ENCODE measurements around the gene JMJD1C. TPM values are rescaled to one million over a fixed set of nuclear protein-coding genes. Genes with fewer than 3 reads are reported as not detected.

JMJD1C gene
- total and polyA plus RNA-seq, 2 donors (not counting 3 experiments of a cell fraction or from before 2014, with no cell fraction given), result 32.1 to 97.1 TPM

DNA sequence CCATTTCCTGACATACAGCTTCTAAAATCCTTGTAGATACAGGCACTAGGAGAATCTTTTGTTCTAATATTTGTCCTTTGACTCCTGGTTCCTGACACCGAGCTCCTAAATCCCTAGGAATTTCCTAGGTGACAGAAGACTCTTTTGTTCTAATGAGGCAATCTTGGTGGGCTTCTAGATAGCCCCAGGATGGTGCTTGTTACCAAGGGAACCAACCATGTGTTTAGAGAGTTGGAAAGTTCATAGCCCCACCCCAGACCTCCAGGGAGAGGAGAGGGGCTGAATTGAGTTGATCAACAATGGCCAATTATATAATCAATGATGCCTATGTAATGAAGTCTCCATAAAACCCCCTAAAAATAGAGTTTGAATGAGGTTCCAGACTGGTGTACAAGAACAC, 145.1 kb downstream of the JMJD1C start:
- Histone ChIP-seq H3K27ac (ENCODE audit: insufficient read depth, low read depth, low read length) (no peak overlapping the region), H3K4me3 (replicated peaks in 1 of 3; ENCODE audit: insufficient read depth in 1 of 3, low read depth in 1 of 3, low read length in 3 of 3) (no peak overlapping the region), H4K20me1 (replicated peaks; ENCODE audit: control insufficient read depth, extremely low read depth, insufficient read depth, low read length) (peaks cover 2% of the 10 kb centered on the region), H3K4me2 (ENCODE audit: insufficient read depth, low read length) (no peak overlapping the region), H3K4me1 (ENCODE audit: control insufficient read depth, extremely low read depth, insufficient read depth, low read length) (no peaks in the 10 kb centered on the region), H3K27me3 (ENCODE audit: control insufficient read depth in 2 of 2, insufficient read depth in 2 of 2, low read length in 2 of 2) (no peaks in the 10 kb centered on the region), H3K9me3 (replicated peaks; ENCODE audit: control insufficient read depth, insufficient read depth, low read length) (no peaks in the 10 kb centered on the region), H3K36me3 (ENCODE audit: control insufficient read depth in 2 of 2, extremely low read depth in 1 of 2, insufficient read depth in 2 of 2, low read length in 2 of 2) (no peaks in the 10 kb centered on the region), H3K9me1 (replicated peaks; ENCODE audit: control insufficient read depth, extremely low read depth, insufficient read depth, low read length) (no peaks in the 10 kb centered on the region), H2AFZ (ENCODE audit: low read depth, low read length) (no peak overlapping the region), H3K9ac (replicated peaks; ENCODE audit: extremely low read depth, insufficient read depth, low read length) (no peak overlapping the region), H3K79me2 (ENCODE audit: control insufficient read depth, insufficient read depth, low read length) (peaks cover 11% of the 10 kb centered on the region)
- ChIA-PET CTCF (interaction anchor here (0.8 to 1.3 kb wide), 5 partner anchors 10 to 399 kb away, joined by 3 to 4 read pairs (median 3); no protein-coding TSS in a partner anchor), POLR2A (no interaction called here)
- DNase-seq (ENCODE audit: low read depth, low spot score), result no peak
- no TSS peak for BruUV-seq (replicated peaks)
- TF ChIP-seq, protein P1, sequence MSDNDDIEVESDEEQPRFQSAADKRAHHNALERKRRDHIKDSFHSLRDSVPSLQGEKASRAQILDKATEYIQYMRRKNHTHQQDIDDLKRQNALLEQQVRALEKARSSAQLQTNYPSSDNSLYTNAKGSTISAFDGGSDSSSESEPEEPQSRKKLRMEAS (IDR thresholded peaks at IDR 0.05; ENCODE audit: insufficient read depth, insufficient read length), result no peak
- no peak for TF ChIP-seq JUN (IDR thresholded peaks at IDR 0.05; ENCODE audit: borderline replicate concordance, insufficient read depth, insufficient read length, low read depth)
- TF ChIP-seq POLR2AphosphoS5 (IDR thresholded peaks at IDR 0.05; ENCODE audit: insufficient read depth, low read depth, low read length), result no peak
- no peak for TF ChIP-seq GATA2 (IDR thresholded peaks at IDR 0.05; ENCODE audit: insufficient read depth, insufficient read length, low read depth, low read length)
- TF ChIP-seq, protein P2, sequence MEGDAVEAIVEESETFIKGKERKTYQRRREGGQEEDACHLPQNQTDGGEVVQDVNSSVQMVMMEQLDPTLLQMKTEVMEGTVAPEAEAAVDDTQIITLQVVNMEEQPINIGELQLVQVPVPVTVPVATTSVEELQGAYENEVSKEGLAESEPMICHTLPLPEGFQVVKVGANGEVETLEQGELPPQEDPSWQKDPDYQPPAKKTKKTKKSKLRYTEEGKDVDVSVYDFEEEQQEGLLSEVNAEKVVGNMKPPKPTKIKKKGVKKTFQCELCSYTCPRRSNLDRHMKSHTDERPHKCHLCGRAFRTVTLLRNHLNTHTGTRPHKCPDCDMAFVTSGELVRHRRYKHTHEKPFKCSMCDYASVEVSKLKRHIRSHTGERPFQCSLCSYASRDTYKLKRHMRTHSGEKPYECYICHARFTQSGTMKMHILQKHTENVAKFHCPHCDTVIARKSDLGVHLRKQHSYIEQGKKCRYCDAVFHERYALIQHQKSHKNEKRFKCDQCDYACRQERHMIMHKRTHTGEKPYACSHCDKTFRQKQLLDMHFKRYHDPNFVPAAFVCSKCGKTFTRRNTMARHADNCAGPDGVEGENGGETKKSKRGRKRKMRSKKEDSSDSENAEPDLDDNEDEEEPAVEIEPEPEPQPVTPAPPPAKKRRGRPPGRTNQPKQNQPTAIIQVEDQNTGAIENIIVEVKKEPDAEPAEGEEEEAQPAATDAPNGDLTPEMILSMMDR (IDR thresholded peaks at IDR 0.05; ENCODE audit: extremely low read depth in 1 of 2, insufficient read depth in 1 of 2, low read depth in 1 of 2, low read length in 2 of 2), result no peak
- dilution Hi-C loops (cut with MboI; ENCODE audit: extremely low pct_ligation_motif_present, low sequenced_read_pairs), result no loop called here
- intact Hi-C loops (cut with micrococcal nuclease), result no loop called here
- FAIRE-seq, result no peak

DNA sequence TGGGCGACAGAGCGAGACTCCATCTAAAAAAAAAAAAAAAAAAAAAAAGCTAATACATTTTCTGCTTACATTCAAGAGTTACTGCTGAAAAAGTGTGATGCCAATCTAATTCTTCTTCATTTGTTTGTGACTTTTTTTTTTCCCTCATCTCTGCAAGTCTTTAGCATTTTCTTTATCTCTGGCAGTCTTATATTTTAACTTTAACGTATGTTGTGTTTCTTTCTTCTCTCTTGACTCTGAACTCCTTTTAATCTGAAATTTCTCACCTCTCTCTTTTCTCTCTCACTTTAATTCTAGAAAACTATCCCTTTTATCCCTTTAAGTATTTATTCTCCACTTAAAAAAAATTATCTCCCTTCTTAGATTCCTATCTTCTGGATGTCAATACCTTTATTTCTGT, 146.5 kb downstream of the JMJD1C start:
- H3K36me3 ChIP-seq (ENCODE audit: control insufficient read depth in 2 of 2, extremely low read depth in 1 of 2, insufficient read depth in 2 of 2, low read length in 2 of 2), result no peaks in the 10 kb centered on the region
- no peaks in the 10 kb centered on the region for H3K9me3 ChIP-seq (replicated peaks; ENCODE audit: control insufficient read depth, insufficient read depth, low read length)
- intact Hi-C loops (cut with micrococcal nuclease), result no loop called here
- dilution Hi-C loops (cut with MboI; ENCODE audit: extremely low pct_ligation_motif_present, low sequenced_read_pairs), result no loop called here
- FAIRE-seq, result no peak
- CTCF ChIA-PET, result interaction anchor here (0.7 to 1.3 kb wide), 2 partner anchors 8 to 16 kb away, joined by 3 to 4 read pairs; no protein-coding TSS in a partner anchor
- POLR2A ChIA-PET, result no interaction called here
- H3K4me1 ChIP-seq (ENCODE audit: control insufficient read depth, extremely low read depth, insufficient read depth, low read length), result no peaks in the 10 kb centered on the region
- no peak overlapping the region for H2AFZ ChIP-seq (ENCODE audit: low read depth, low read length)
- DNase-seq (ENCODE audit: low read depth, low spot score), result no peak
- H3K27ac ChIP-seq (ENCODE audit: insufficient read depth, low read depth, low read length), result no peak overlapping the region
- TF ChIP-seq, protein P1 (IDR thresholded peaks at IDR 0.05; ENCODE audit: insufficient read depth, insufficient read length), result no peak
- TF ChIP-seq FOS (IDR thresholded peaks at IDR 0.05; ENCODE audit: borderline replicate concordance, insufficient read depth, low read length), result no peak
- H3K4me3 ChIP-seq (replicated peaks in 1 of 3; ENCODE audit: insufficient read depth in 1 of 3, low read depth in 1 of 3, low read length in 3 of 3), result no peak overlapping the region
- H3K9me1 ChIP-seq (replicated peaks; ENCODE audit: control insufficient read depth, extremely low read depth, insufficient read depth, low read length), result no peaks in the 10 kb centered on the region
- no peak overlapping the region for H3K4me2 ChIP-seq (ENCODE audit: insufficient read depth, low read length)
- peaks cover 5% of the 10 kb centered on the region for H3K79me2 ChIP-seq (ENCODE audit: control insufficient read depth, insufficient read depth, low read length)
- H3K9ac ChIP-seq (replicated peaks; ENCODE audit: extremely low read depth, insufficient read depth, low read length), result no peak overlapping the region
- no peaks in the 10 kb centered on the region for H3K27me3 ChIP-seq (ENCODE audit: control insufficient read depth in 2 of 2, insufficient read depth in 2 of 2, low read length in 2 of 2)
- peaks cover 2% of the 10 kb centered on the region for H4K20me1 ChIP-seq (replicated peaks; ENCODE audit: control insufficient read depth, extremely low read depth, insufficient read depth, low read length)
- BruUV-seq (replicated peaks), result no TSS peak

Data from endothelial cell of umbilical vein (primary cell).